Body of pancreas (tissue), 4 donors: Measurements from ENCODE around the gene ARFGAP2. TPM values are rescaled to one million over a fixed set of nuclear protein-coding genes. Genes with fewer than 3 reads are reported as not detected.

Experiments used
- ATAC-seq: fragments of 150-250 bp; one replicate; pipeline ENCODE4 v1.9.1; 2016
- DNase-seq, 4 donors: peaks; one replicate each; pipeline ENCODE4 v3.0.0-alpha.2; 2019
- H3K27ac ChIP-seq, 4 donors: fragments of 200-600 bp; sonication (generic); 1 replicate in 3 of 4; 2 replicates in 1 of 4; pipeline versions ENCODE4 v1.5.1 to v1.6.1; 2016 to 2019; ENCODE audit warnings: mild to moderate bottlenecking in 1 of 4, mixed read lengths in 1 of 4, moderate library complexity in 1 of 4
- H3K27me3 ChIP-seq, 2 donors: fragments of 200-600 bp; sonication (generic); one replicate each; pipeline ENCODE4 v1.6.0; 2016; ENCODE audit warnings: mild to moderate bottlenecking in 1 of 2
- H3K36me3 ChIP-seq, 2 donors: fragments of 200-600 bp; sonication (generic); replicated peaks in 1 of 2; 2 replicates each; pipeline ENCODE4 v1.5.1; 2016; ENCODE audit warnings: low read depth in 2 of 2; ENCODE audit not compliant: insufficient read depth in 1 of 2
- H3K4me1 ChIP-seq: fragments of 200-600 bp; sonication (generic); one replicate; pipeline ENCODE4 v1.6.0; 2016
- H3K4me3 ChIP-seq, 2 donors: fragments of 200-600 bp; sonication (generic); 1 replicate in 1 of 2; 2 replicates in 1 of 2; pipeline ENCODE4 v1.5.1; 2016 to 2019
- H3K9me3 ChIP-seq, 3 donors: fragments of 200-600 bp; sonication (generic); 1 replicate in 2 of 3; 2 replicates in 1 of 3; pipeline ENCODE4 v1.5.1; 2016
- CTCF ChIP-seq, 7 experiments: fragments of 450-650 bp in 4 of 7; fragments of 200-600 bp in 3 of 7; sonication (generic) in 3 of 7; IDR thresholded peaks; one replicate each; pipeline ENCODE4 v1.5.1; 2016 to 2019; ENCODE audit warnings: antibody characterized with exemption in 7 of 7
- POLR2A ChIP-seq, 3 donors: fragments of 450-650 bp; IDR thresholded peaks; one replicate each; pipeline ENCODE4 v1.6.1; 2016; ENCODE audit warnings: antibody characterized with exemption in 3 of 3, mild to moderate bottlenecking in 2 of 3
- WGBS, 2 donors: methylation state at CpG; one replicate each; pipeline ENCODE4 v1.1.5; 2017; 5-methylcytosine and 5-hydroxymethylcytosine counted together
- intact Hi-C: fragments of 100-400 bp; cut with DNase I; formaldehyde crosslinking; loops from one replicate; pipeline ENCODE4 v1.15.1; 2023
- total RNA-seq, 2 donors: library from RNA; depleted of rRNA; stranded (reverse); fragments of >200 nt; gene quantifications; one replicate each; pipeline ENCODE4 v1.1.0, GENCODE V29; 2016

Gene ARFGAP2
- total RNA-seq, 2 donors from 2014 or later: 143 to 212 TPM

- H3K27ac ChIP-seq: peak overlapping the region in 1 of 4 donors; percentile 12
- DNase-seq (peak in 3 of 4 donors; percentile 47 to 72 (median 47)), ATAC-seq (peak; percentile 73)
- intact Hi-C loops: no loop called here
- peaks cover 13% of the 10 kb centered on the region for H3K4me1 ChIP-seq
- no peaks in the 10 kb centered on the region for H3K9me3 ChIP-seq
- no peaks in the 10 kb centered on the region for H3K27me3 ChIP-seq
- H3K36me3 ChIP-seq: no peaks in the 10 kb centered on the region
- 59 to 64% methylated on average over 3 of the region's 3 CpGs for WGBS, 2 donors
- no peak overlapping the region for H3K4me3 ChIP-seq
- no peak for TF ChIP-seq POLR2A (IDR thresholded peaks at IDR 0.05)
- TF ChIP-seq CTCF (IDR thresholded peaks at IDR 0.05): no peak
Measured at GRCh38 chr11:47143322-47143721, 33.4 kb downstream of the ARFGAP2 start.

GRCh38 chr11:47139878-47140277 lies 36.8 kb downstream of the ARFGAP2 start:
- DNase-seq: peak in 1 of 4 donors; percentile 29
- peaks cover 7% of the 10 kb centered on the region for H3K4me1 ChIP-seq
- H3K27me3 ChIP-seq: no peaks in the 10 kb centered on the region
- no peaks in the 10 kb centered on the region for H3K36me3 ChIP-seq
- no peak for ATAC-seq
- no peak overlapping the region for H3K4me3 ChIP-seq
- H3K27ac ChIP-seq: no peak overlapping the region
- intact Hi-C loops: no loop called here
- 38 to 43% methylated on average over 4 of the region's 4 CpGs for WGBS, 2 donors
- H3K9me3 ChIP-seq: no peaks in the 10 kb centered on the region
- TF ChIP-seq POLR2A (IDR thresholded peaks at IDR 0.05): no peak
- TF ChIP-seq CTCF (IDR thresholded peaks at IDR 0.05): no peak

- Histone ChIP-seq H3K4me3 (no peak overlapping the region), H3K9me3 (no peaks in the 10 kb centered on the region), H3K27me3 (no peaks in the 10 kb centered on the region), H3K27ac (no peak overlapping the region), H3K36me3 (no peaks in the 10 kb centered on the region), H3K4me1 (peaks cover 15% of the 10 kb centered on the region)
- 95 to 100% methylated on average over 2 of the region's 2 CpGs for whole genome bisulfite sequencing, 2 donors
- intact Hi-C loops: no loop called here
- no peak for DNase-seq
- no peak for ATAC-seq
- TF ChIP-seq POLR2A (IDR thresholded peaks at IDR 0.05): no peak
- TF ChIP-seq CTCF (IDR thresholded peaks at IDR 0.05): no peak
Measured at GRCh38 chr11:47137476-47137875, 39.2 kb downstream of the ARFGAP2 start.

GRCh38 chr11:47136921-47137320 lies 39.8 kb downstream of the ARFGAP2 start:
- intact Hi-C loops: no loop called here
- WGBS, 2 donors: 84 to 88% methylated on average over 3 of the region's 3 CpGs
- H3K27ac ChIP-seq: no peak overlapping the region

More at GRCh38 chr11:47136921-47137320, 39.8 kb downstream of the ARFGAP2 start:
- Histone ChIP-seq H3K9me3 (no peaks in the 10 kb centered on the region), H3K27me3 (no peaks in the 10 kb centered on the region), H3K4me1 (peaks cover 21% of the 10 kb centered on the region), H3K4me3 (no peak overlapping the region), H3K36me3 (no peaks in the 10 kb centered on the region)
- ATAC-seq (no peak), DNase-seq (no peak)
- TF ChIP-seq POLR2A (IDR thresholded peaks at IDR 0.05): no peak
- TF ChIP-seq CTCF (IDR thresholded peaks at IDR 0.05): no peak
